Adrenal gland (tissue), 12 donors: ENCODE data around the gene SLC38A1. TPM values are rescaled to one million over a fixed set of nuclear protein-coding genes. Genes with fewer than 3 reads are reported as not detected.

Experiments
- DNase-seq, 7 donors: peaks; one replicate each; pipeline ENCODE4 v3.0.0-alpha.2; 2019 to 2020
- H3K27ac ChIP-seq, 5 donors: fragments of 200-600 bp; sonication (generic) in 4 of 5; 1 replicate in 3 of 5; 2 replicates in 2 of 5; pipeline versions ENCODE4 v1.5.1 to v1.8.0; 2016 to 2020; ENCODE audit warnings: mild to moderate bottlenecking in 1 of 5
- H3K27me3 ChIP-seq: fragments of 200-600 bp; 2 replicates; pipeline ENCODE4 v1.8.0; 2021
- H3K36me3 ChIP-seq, 2 donors: fragments of 200-600 bp; replicated peaks in 1 of 2; 1 replicate in 1 of 2; 2 replicates in 1 of 2; pipeline versions ENCODE4 v1.5.1 to v1.8.0; 2018 to 2022
- H3K4me1 ChIP-seq, 2 donors: fragments of 200-600 bp; replicated peaks in 1 of 2; 1 replicate in 1 of 2; 2 replicates in 1 of 2; pipeline versions ENCODE4 v1.5.1 to v1.8.0; 2018 to 2021
- H3K4me3 ChIP-seq, 4 donors: fragments of 200-600 bp; sonication (generic) in 3 of 4; one replicate each; pipeline ENCODE4 v1.5.1; 2016 to 2018
- H3K9me3 ChIP-seq, 3 donors: fragments of 200-600 bp; sonication (generic) in 1 of 3; replicated peaks in 1 of 3; 1 replicate in 2 of 3; 2 replicates in 1 of 3; pipeline versions ENCODE4 v1.5.1 to v1.8.0; 2016 to 2021
- POLR2A ChIP-seq, 2 donors: fragments of 450-650 bp; IDR thresholded peaks; one replicate each; pipeline ENCODE4 v1.6.1; 2017; ENCODE audit warnings: antibody characterized with exemption in 2 of 2, mild to moderate bottlenecking in 2 of 2, moderate library complexity in 1 of 2
- WGBS, 4 donors: extraction: QIAGEN DNeasy Blood & Tissue Kit in 2 of 4; methylation state at CpG; one replicate each; pipeline versions ENCODE4 v1.1.5 to v1.1.7; 2013 to 2017; 5-methylcytosine and 5-hydroxymethylcytosine counted together
- intact Hi-C, 2 donors: fragments of 100-400 bp; cut with DNase I; formaldehyde crosslinking; loops; one replicate each; pipeline versions ENCODE4 v1.14.1 to v1.15.0; 2022 to 2023
- polyA plus RNA-seq, 3 donors: library from polyadenylated mRNA; stranded (reverse); fragments of 200-250 nt in 2 of 3; fragments of 350-450 nt in 1 of 3; fragmentation: Illumina TruSeq in 1 of 3; extraction: RNeasy Lipid Tissue Mini Kit (QIAGEN cat#74804) in 1 of 3; gene quantifications; one replicate each; pipeline ENCODE4 v1.2.3, GENCODE V29; 2013 to 2014
- total RNA-seq, 9 donors: library from RNA; depleted of rRNA in 4 of 9; stranded (reverse); fragments of >200 nt in 4 of 9; fragments of 120-200 nt in 1 of 9; fragmentation: NEBNext Ultra II Directional in 1 of 9; extraction: Animal tissue kit (Norgen Biotek cat#: 25700) in 1 of 9; gene quantifications; one replicate each; pipeline versions ENCODE4 v1.1.0 to v1.2.4, GENCODE V29; 2013 to 2023
- TF ChIP-seq, protein P1 (sequence below), 6 experiments: fragments of 450-650 bp in 4 of 6; fragments of 200-600 bp in 2 of 6; sonication (generic) in 1 of 6; IDR thresholded peaks; 1 replicate in 5 of 6; 2 replicates in 1 of 6; pipeline versions ENCODE4 v1.5.1 to v1.8.0; 2016 to 2021; ENCODE audit warnings: antibody characterized with exemption in 6 of 6, mild to moderate bottlenecking in 2 of 6, moderate library complexity in 1 of 6
- donor health status: healthy with polysubstance abuse.
- donor health status: Bipolar disorder and iron deficiency.
- donor health status: DM: yes; HTN: yes; CAD: no.
- donor health status: DM: no; HTN: no; CAD: no.
- donor health status: DM: no; HTN: no; CAD: no.
- donor health status: DM: yes; HTN: yes; CAD: no.

Gene SLC38A1
- total and polyA plus RNA-seq, 12 donors = 2.4 to 14.8 (median 6.1) TPM

DNA sequence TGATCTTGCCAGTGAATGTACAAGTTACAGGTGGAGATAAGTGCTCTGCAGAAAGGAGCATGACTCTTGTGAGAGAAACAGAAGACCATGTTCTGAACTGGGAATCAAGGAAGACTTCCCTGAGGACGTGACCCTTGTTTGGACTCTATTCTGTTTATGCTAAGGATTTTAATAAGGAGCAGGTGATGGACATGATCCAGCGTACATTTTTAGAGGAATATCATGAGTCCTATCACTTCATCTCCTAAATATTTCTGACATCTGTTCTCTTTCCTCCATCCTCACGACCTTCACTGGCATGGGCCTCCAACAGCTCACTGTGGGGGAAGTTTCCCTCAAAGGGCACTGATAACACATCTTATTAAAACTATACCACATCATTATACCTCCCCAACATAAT lies 7.9 kb upstream of the SLC38A1 start:
- 76 to 84% (median 80%) methylated on average over 3 of the region's 3 CpGs for WGBS, 4 donors
- H3K4me1 ChIP-seq = no peaks in the 10 kb centered on the region
- intact Hi-C loops = no loop called here

DNA sequence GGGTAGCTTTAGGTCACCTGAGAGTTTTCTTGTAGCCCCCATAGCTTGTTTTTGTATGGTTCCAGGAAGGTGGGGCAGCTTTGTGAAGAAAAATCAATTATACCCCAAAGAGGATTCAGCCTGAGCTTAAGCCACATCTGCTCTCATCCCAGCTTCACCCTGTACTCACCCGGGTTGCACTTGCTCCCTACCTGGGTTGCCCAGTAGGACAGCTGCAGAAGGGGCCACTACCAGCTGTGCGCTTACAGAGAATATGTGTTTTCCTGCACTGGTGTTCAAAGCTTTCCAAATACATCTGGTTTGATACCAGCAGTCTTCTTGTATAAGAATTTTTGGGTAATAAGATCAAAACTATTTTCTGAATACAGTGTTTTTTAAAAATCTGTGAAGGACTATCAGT lies 3.0 kb upstream of the SLC38A1 start:
- TF ChIP-seq, protein P1, sequence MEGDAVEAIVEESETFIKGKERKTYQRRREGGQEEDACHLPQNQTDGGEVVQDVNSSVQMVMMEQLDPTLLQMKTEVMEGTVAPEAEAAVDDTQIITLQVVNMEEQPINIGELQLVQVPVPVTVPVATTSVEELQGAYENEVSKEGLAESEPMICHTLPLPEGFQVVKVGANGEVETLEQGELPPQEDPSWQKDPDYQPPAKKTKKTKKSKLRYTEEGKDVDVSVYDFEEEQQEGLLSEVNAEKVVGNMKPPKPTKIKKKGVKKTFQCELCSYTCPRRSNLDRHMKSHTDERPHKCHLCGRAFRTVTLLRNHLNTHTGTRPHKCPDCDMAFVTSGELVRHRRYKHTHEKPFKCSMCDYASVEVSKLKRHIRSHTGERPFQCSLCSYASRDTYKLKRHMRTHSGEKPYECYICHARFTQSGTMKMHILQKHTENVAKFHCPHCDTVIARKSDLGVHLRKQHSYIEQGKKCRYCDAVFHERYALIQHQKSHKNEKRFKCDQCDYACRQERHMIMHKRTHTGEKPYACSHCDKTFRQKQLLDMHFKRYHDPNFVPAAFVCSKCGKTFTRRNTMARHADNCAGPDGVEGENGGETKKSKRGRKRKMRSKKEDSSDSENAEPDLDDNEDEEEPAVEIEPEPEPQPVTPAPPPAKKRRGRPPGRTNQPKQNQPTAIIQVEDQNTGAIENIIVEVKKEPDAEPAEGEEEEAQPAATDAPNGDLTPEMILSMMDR (IDR thresholded peaks at IDR 0.05) = no peak
- no peak for TF ChIP-seq POLR2A (IDR thresholded peaks at IDR 0.05)
- Histone ChIP-seq H3K36me3 (no peaks in the 10 kb centered on the region), H3K27ac (no peak overlapping the region), H3K4me1 (peaks cover 17 to 20% of the 10 kb centered on the region in 2 donors), H3K27me3 (peaks cover 5% of the 10 kb centered on the region), H3K9me3 (no peaks in the 10 kb centered on the region), H3K4me3 (no peak overlapping the region)
- WGBS, 4 donors = 81 to 89% (median 83%) methylated on average over 2 of the region's 2 CpGs
- no peak for DNase-seq
- intact Hi-C loops = no loop called here

More for the DNA sequence above, 7.9 kb upstream of the SLC38A1 start:
- DNase-seq = no peak
- Histone ChIP-seq H3K4me3 (no peak overlapping the region), H3K9me3 (no peaks in the 10 kb centered on the region), H3K36me3 (no peaks in the 10 kb centered on the region), H3K27me3 (no peaks in the 10 kb centered on the region), H3K27ac (no peak overlapping the region)
- TF ChIP-seq, protein P1 (IDR thresholded peaks at IDR 0.05) = no peak
- no peak for TF ChIP-seq POLR2A (IDR thresholded peaks at IDR 0.05)

DNA sequence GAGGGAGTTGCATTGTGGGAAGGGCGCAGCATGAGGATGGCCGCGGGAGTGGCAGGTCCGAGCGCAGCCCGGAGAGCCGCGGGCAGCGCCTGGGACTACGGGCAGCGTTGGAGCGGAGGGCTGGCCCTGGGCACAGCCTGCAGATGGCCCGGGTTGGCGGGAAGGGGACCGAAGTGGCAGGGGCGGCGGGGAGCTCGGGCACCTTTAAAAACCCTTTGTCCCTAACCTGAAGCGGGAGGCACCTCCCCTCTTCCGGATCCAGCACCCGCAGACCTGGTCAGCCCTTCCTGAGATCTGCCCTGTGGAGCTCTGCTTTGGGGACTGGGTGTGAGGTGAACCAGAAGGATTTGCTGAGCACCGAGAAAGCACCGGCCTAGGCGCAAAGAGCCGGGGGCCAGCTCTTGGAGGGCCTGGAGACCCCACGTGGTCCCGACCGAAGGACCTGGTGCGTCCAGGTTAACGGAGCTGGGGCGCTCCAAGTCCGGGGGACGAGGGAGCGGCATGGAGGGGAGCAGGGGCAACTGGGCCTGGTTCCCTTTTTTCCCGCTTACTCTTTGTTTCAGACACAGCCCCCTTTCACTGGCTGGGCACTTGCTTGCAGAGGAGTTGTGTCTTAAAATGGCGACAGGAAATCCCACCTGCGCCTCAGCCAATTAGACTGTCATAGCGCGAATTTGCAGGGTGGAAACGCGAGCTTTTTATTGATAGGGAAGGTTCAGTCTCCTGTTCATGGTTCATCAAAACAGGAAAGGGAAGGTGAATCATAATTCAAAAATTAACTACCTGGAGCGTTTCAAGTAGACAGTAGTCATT lies 792 bp upstream of the SLC38A1 start:
- H3K27ac ChIP-seq = peak overlapping the region in 2 of 5 donors; percentile 62 to 74
- H3K4me3 ChIP-seq = peak overlapping the region in 3 of 4 donors; percentile 41 to 61 (median 49)
- H3K36me3 ChIP-seq = no peaks in the 10 kb centered on the region
- peaks cover 19 to 20% of the 10 kb centered on the region in 2 donors for H3K4me1 ChIP-seq
- peaks cover 5% of the 10 kb centered on the region for H3K27me3 ChIP-seq
- 23 to 41% (median 26%) methylated on average over 25 to 42 of the region's 42 CpGs for WGBS, 4 donors
- peak in 1 of 7 donors; percentile 57 for DNase-seq
- TF ChIP-seq POLR2A (IDR thresholded peaks at IDR 0.05) = no peak
- intact Hi-C loops = no loop called here
- no peaks in the 10 kb centered on the region for H3K9me3 ChIP-seq

DNA sequence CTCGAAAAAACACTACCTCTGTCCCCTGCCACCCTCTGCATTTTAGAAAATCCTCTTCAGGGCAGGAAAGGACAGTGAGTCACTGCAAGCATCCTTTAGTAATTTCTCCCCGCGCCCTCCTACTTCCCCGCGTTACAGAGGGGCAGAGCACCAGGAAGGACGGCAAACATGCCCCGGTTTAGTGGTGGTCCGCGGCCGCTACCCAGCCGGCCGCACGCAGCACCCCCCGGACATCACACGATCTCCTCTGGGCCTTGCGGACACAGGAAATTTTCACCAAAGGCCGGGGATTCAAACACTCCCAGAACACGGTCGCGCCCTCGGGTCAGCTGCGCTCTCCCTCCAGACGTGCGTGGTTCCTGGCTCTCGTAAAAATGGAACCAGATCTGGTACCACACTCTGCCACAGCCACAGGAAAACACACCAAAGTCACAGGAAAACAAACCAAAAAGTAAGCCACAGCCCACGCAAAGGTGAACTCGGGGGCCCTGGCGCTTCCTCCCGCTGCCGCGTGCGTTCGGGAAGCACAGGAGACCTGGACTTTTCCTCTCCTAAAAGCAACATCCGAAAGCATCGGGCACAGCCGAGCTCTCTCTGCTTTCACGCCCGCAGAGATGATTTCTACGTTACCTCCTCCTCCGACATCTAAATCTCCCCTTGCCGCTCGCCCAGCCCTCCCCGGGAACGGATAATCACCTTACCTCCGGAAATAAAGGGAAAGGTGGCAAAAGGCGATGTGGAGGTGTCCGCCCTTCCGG lies 839 bp downstream of the SLC38A1 start:
- peaks cover 5% of the 10 kb centered on the region for H3K27me3 ChIP-seq
- DNase-seq = peak in 4 of 7 donors; percentile 10 to 29 (median 18)
- no peaks in the 10 kb centered on the region for H3K9me3 ChIP-seq
- H3K27ac ChIP-seq = peak overlapping the region in 2 of 5 donors; percentile 62 to 74
- intact Hi-C loops = no loop called here
- H3K4me1 ChIP-seq = peaks cover 19 to 20% of the 10 kb centered on the region in 2 donors
- H3K4me3 ChIP-seq = peak overlapping the region in 2 of 4 donors; percentile 41 to 61
- WGBS, 4 donors = 1 to 3% (median 2%) methylated on average over 37 to 48 of the region's 48 CpGs
- H3K36me3 ChIP-seq = no peaks in the 10 kb centered on the region
- no peak for TF ChIP-seq POLR2A (IDR thresholded peaks at IDR 0.05)
- TF ChIP-seq, protein P1 (IDR thresholded peaks at IDR 0.05) = no peak
